NCI-H226 (cell line): ENCODE measurements around the gene EHD3.
"Not testable (repeated sequence)": the region's sequence is repeated elsewhere in the genome, so short reads cannot be mapped to it uniquely, and the experiment has no call there.

ENCODE experiments used
- DNase-seq: peaks from one replicate; pipeline ENCODE4 v3.0.0-alpha.2; 2015

The EHD3 gene

GRCh38 chr2:31256611-31257382 lies 22.8 kb downstream of the EHD3 start:
- no peak for DNase-seq

- no peak for DNase-seq
Observed at GRCh38 chr2:31258351-31258750, 24.4 kb downstream of the EHD3 start.

- DNase-seq = no peak
Observed at GRCh38 chr2:31259075-31259474, 25.1 kb downstream of the EHD3 start.

- no peak for DNase-seq
Observed at GRCh38 chr2:31260870-31261269, 26.9 kb downstream of the EHD3 start.

- no peak for DNase-seq
Observed at GRCh38 chr2:31263636-31264190, 29.8 kb downstream of the EHD3 start.

- no peak for DNase-seq
Observed at GRCh38 chr2:31265234-31265633, 31.3 kb downstream of the EHD3 start.

GRCh38 chr2:31266804-31267203 lies 32.9 kb downstream of the EHD3 start:
- no peak for DNase-seq

GRCh38 chr2:31267437-31268120 lies 33.6 kb downstream of the EHD3 start:
- DNase-seq = no peak

- DNase-seq = no peak
Observed at GRCh38 chr2:31268344-31268743, 34.4 kb downstream of the EHD3 start.

GRCh38 chr2:31269087-31269486 lies 35.1 kb downstream of the EHD3 start:
- no peak for DNase-seq

GRCh38 chr2:31270131-31270530 lies 36.2 kb downstream of the EHD3 start:
- DNase-seq = no peak

- DNase-seq = no peak
Observed at GRCh38 chr2:31270822-31271231, 36.9 kb downstream of the EHD3 start.

GRCh38 chr2:31271851-31272267 lies 37.9 kb downstream of the EHD3 start:
- DNase-seq = no peak

GRCh38 chr2:31274401-31275075 lies 40.6 kb downstream of the EHD3 start:
- no peak for DNase-seq

- no peak for DNase-seq
Observed at GRCh38 chr2:31275976-31276375, 42.0 kb downstream of the EHD3 start.

- DNase-seq = no peak
Observed at GRCh38 chr2:31277621-31278020, 43.7 kb downstream of the EHD3 start.

- no peak for DNase-seq
Observed at GRCh38 chr2:31282634-31283033, 48.7 kb downstream of the EHD3 start.

GRCh38 chr2:31283193-31283919 lies 49.4 kb downstream of the EHD3 start:
- not testable (repeated sequence) for DNase-seq

- DNase-seq = no peak
Observed at GRCh38 chr2:31284107-31284506, 50.2 kb downstream of the EHD3 start.

GRCh38 chr2:31286230-31286629 lies 52.3 kb downstream of the EHD3 start:
- DNase-seq = no peak

- no peak for DNase-seq
Observed at GRCh38 chr2:31286961-31287550, 53.1 kb downstream of the EHD3 start.

- DNase-seq = peak; percentile 69
Observed at GRCh38 chr2:31287654-31288053, 53.7 kb downstream of the EHD3 start.
